Measurements from ENCODE around the gene ADGRD2.

Gene ADGRD2

GRCh38 chr9:124496463-124496862 lies 46.2 kb downstream of the ADGRD2 start:
- no peak for DNase-seq (ENCODE audit: low read depth, low spot score)

DNA sequence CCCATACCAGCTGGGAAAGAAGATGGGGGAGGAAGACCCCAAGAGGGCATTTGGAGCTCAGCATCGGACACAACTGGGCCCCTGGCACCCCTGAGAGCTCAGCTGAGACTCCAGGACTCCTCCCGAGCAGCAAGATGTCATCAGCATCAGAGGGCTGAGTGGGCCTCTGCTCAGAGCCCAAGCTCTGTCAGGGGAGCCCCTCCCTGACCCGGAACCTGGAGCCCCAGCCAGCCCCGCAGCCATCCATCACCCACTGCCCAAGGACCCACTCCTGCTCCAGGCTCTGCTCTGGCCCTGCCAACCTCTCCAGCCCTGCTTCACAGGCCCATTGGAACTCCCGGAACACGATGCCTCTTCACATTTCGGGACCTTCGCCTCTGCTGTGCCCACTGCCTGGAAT lies 47.2 kb downstream of the ADGRD2 start:
- no peak for DNase-seq (ENCODE audit: low read depth, low spot score)

DNA sequence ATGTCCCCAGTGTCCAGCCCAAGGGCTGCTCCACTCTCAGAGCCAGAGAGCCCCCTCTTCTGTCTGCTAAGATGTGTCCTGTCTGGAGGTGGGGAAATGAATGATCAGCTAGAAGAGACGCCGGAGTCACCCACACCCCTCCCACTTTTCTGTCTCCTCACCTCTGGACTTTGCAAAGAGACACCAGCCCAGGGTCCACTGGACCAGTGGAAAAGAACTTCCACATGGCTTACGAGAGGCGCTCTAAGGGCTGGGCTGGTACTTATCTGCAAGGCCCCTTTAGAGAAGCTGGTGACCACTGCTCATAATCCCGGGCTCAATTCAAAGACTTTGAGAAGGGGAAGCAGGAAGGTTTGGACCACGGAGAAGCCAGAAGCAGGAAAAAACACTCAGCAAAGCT lies 47.8 kb downstream of the ADGRD2 start:
- no peak for DNase-seq (ENCODE audit: low read depth, low spot score)

DNA sequence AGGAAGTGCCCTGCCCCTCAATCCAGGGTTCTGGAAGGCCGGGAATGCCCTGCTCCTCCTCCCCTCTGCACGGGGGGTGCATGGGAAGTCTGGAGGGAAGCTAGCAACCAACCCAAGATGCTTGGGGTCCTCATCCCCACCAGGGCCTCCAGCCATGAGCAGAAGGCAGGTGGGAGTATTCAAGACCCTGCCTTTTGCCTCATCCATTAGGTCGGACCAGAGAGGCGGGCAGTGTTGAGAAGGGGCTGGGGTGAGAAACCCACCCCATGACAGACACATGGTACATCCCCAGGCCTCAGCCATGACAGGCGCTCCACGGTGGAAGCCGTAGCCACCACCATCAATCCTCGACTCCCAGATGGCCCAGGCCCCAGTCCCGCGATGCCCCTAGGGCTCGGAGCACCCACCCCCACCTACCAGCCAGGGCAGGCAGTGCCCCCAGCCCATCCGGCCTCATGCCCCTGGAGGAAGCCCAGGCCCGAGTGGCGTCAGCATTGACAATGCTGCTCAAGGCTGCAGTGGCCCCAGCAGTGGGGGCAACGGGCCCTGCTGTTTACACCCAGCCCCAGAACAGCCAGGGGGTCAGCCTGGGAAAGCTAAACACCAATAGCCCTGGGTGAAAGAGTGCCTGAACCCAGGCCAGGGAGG lies 48.4 kb downstream of the ADGRD2 start:
- DNase-seq (ENCODE audit: low read depth, low spot score) = no peak

DNA sequence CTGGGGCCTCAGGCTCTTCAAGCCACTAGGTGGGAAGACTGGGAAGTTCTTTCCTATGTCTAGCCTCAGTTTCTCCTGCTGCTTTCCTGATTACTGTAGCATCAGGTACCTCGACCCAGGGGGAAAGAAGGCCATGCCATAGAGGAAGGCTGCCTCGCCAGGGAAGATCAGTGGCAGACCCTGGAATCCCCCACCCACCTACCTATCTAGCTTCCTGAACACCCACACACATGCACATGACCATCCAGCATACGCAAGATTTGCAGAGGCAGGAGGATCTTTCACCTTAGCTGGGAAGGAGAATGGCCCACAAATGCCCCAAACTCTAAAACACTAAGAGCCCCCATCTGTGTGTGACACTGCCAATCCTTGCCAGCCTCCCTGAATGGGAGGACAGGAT lies 49.0 kb downstream of the ADGRD2 start:
- DNase-seq (ENCODE audit: low read depth, low spot score) = no peak

GRCh38 chr9:124500028-124500795 lies 50.0 kb downstream of the ADGRD2 start:
- DNase-seq (ENCODE audit: low read depth, low spot score) = no peak

DNA sequence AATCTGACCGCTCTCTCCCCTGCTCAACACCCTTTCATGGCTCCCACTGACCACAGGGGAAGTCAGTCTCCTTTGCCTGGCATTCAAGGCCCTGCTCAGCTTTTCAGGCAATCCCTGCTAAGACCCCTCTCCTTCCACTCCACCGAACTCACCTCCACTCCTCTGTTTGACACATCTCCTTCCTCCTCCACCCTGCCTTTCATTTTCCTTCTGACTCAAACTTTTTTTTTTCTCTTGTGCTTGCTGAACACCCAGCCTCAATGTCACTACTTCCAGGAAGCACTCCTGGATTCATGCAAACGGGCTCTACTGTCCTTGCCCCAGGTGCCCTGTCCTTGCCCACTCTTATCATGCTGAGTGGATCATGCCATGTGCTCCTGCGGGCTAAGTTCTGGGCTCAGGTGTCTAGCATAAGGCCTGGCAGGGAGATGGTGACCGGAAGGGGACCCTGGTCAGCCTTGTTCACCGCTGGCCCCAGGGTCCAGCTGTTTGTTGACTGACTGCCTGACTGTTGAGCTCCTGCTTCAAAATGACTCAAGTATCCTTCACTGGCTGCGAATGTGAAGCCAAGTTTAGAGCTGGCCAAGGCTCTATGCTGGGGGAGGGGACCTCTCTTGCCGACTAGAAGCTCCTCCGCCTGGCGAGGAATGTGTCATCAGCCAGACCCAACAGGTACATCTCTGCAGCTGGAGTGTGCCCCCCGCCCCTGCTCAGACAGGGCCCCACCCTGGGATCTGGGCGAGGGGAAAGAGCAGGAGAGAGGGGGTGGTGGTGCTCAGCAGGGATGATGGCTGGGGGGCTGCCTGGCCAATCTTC lies 50.8 kb downstream of the ADGRD2 start:
- DNase-seq (ENCODE audit: low read depth, low spot score) = no peak

- DNase-seq (ENCODE audit: low read depth, low spot score) = no peak
Measured at GRCh38 chr9:124501771-124502320, 51.6 kb downstream of the ADGRD2 start.

DNA sequence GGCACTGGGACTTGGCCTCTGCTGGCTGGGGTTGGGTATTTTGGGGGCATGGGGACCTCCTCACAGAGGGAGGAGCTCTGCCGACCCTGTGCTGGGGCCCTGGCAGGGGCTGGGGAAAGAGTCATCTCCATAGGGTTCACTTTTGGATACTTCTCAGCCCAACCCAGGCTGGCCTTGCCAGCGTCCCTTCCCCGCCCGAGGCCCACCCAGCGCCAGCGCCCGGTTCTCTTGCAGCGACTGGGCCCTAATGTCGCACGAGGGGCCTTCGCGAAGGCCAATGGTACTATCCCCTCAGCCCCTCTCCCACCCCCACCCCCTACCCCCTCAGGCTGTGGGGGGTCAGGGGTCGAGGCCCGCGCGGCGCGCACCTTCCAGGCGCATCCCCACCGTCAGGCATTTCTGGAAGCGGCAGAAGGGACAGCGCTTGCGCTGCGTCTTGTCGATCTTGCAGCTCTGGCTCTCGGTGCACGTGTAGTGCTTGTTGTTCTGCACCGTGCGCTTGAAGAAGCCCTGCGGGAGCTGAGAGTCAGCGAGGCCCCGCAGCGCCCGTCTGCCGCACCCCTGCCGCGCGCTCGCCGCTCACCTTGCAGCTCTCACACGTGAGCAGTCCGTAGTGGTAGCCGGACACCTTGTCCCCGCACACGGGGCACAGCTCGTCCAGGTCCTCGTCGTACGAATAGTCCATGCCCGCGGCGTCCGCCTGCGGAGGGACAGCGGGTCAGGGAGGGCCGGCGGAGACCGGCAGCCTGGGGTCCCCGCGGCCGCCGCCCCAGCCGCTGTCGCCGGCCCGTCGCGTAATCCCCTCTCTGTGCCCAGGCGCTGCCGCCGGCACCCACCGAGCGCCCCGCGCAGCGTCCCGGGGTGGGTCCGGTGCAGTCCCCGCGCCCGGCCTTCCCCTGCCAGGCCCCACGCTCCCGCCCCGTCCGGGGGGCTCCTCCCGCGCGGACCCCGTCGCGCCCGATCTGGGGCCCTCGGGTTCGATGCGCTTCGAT lies 52.8 kb downstream of the ADGRD2 start:
- DNase-seq (ENCODE audit: low read depth, low spot score) = no peak

DNA sequence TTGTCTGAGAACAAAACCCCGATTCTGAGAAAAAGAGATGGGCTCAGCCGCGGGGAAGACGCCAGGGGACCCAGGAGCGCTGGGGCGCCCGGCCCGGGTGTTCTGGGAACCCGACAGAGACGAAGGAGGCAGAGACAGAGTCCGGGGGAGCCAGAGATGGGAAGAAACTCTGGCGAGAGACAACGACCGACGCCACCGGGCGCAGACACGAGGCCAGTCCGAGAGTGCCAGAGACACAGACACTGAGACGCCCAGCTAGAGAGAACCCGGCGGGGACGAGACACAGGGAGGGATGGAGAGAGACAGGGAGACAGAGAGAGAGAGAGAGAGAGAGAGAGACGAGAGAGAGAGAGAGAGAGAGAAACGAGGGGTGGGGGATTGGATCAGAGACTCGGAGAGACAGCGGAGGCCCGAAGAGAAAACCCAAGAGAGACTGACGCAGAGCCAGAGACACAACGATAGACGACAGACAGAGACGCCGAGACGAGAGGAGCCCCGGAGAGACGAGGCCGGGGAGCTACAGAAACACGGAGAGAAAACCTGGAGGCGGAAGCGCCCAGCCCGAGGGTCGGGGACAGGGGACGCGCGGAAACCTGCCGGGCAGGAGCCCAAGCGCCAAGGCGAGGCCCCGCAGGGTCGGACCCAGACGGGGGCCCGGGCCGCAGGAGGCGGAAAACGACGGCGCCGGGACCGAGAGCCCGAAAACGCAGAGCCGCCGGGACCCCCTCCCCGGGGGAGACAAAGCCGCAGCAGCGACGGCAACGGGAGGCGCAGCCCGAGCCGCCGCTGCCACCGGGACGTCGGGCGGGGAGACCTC lies 53.7 kb downstream of the ADGRD2 start:
- DNase-seq (ENCODE audit: low read depth, low spot score) = no peak

GRCh38 chr9:124504530-124505005 lies 54.3 kb downstream of the ADGRD2 start:
- no peak for DNase-seq (ENCODE audit: low read depth, low spot score)

DNA sequence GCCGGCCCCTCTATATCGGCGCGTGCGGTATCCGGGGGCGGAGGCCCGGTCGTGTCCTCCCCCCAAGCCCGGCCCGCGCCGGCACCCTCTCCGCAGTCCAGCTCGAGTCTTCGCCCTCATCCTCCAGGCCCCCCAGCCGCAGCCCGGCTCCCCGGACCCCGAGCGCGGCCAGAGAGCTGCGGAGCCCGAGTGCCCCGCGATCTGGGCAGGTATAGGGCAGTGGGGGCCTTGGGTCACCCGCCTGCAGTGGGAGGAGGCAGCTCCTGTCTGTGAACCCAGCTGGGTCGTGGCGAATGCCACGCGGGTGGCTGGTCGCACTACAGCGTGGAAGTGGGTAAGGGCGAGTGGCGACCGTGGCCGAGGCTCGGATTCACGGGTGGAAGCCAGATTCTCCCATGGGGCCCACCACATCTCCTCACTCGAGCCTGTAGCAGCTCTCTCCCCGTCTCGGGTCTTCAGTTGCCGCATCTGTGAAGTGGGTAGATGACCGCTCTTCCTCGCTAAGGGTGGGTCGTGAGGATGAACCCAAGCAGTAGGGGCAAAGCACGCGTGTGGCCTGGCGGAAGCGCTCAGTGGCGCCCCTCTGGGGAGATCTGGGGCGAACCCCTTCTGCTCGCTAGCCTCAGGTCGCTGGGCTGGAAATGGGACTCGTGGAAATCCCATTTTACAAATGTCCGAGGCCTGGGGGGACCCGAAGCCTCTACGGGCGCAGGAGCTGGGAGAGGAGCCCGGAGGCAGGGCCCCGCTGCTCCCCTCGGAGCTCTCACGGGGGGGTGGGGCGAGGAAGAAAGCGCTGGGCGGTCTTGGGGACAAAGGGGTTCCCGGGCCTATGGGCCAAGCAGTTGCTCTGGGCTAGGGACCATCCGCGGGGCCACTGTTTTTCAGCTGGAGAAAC lies 55.0 kb downstream of the ADGRD2 start:
- no peak for DNase-seq (ENCODE audit: low read depth, low spot score)

- DNase-seq (ENCODE audit: low read depth, low spot score) = no peak
Measured at GRCh38 chr9:124505901-124506346, 55.7 kb downstream of the ADGRD2 start.

DNA sequence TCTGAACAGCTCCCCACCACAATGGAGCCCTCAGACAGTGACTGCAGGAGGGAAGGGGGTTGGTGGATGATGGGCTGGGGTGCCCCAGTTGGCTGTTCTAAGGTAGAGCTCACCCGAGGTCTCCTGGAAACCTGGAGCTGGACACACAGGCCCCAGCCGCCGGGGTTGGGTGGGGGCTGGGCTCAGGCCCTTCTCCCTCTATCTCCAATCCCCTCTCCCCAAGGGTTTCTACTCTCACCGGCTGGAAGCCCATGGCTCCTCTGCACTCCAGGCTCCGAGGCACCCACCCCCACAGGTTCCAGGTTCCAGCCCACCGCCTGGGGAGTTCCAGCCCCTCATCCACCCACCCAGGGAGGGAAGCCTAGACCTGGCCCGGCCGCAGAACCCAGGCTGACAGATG lies 56.2 kb downstream of the ADGRD2 start:
- DNase-seq (ENCODE audit: low read depth, low spot score) = no peak

GRCh38 chr9:124506931-124507879 lies 57.0 kb downstream of the ADGRD2 start, which contains the start of gene NR5A1:
Gene NR5A1 (minus strand): TSS chr9:124507399. CDS start chr9:124503395, 4,004 bp downstream.
- no peak for DNase-seq (ENCODE audit: low read depth, low spot score)

GRCh38 chr9:124507880-124508423 lies 57.7 kb downstream of the ADGRD2 start:
- DNase-seq (ENCODE audit: low read depth, low spot score) = no peak

Data from brain pericyte (primary cell).